Measurements from ENCODE around the gene CASS4.

The CASS4 gene

DNA sequence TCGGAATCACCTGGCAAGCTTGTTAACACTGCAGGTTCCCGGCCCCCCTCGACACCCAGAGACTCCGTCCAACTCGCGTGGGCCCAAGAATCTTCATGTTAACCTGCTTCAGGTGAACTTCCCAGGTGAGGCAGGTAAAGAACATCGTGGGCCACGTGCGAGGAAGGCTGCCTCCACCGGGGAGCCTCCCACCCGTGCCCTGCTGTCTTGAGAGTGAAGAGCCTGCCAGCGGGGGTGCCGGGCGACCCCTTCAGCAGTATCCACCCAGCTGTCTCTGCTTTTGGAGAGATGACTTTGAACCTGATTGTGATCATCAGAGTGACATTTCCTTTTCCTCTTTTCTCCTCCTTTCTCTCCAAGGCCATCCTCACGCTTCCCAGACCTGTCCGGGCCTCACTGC is 33.5 kb downstream of the CASS4 start:
- no peak for FAIRE-seq

DNA sequence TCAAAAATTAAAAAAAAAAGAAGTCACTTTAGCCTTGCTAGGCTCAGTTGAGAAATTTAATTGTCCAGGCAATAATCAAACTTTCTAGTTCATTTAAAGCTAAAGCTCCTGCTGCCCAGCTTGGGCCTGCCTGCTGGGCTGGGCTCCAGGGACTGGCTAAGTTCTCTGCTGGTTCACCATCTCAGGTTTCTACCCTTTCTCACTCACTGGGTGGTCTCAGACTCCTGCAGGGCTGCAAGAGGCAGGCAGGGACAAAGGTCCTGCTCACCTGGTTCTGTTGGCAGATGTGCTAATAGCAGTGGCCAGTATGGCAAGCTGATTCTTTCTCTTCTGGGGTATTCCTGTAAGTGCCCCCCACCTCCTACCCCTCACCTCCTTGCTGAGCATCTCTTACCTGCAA is 35.2 kb downstream of the CASS4 start:
- no peak for FAIRE-seq

DNA sequence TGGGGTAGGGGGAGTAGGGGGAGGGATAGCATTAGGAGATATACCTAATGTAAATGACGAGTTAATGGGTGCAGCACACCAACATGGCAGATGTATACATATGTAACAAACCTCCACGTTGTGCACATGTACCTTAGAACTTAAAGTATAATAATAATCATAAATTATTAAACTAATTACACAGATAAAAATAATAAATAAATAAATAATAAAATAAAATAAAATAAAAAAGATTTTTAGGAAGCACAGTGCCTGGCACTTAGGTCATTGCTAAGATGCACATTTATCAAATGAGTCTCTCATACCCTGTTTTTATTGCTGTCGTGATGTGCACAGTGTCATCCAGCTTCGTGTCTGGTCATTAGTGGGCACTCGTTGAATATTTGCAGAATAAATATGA is 37.4 kb downstream of the CASS4 start:
- FAIRE-seq = no peak

DNA sequence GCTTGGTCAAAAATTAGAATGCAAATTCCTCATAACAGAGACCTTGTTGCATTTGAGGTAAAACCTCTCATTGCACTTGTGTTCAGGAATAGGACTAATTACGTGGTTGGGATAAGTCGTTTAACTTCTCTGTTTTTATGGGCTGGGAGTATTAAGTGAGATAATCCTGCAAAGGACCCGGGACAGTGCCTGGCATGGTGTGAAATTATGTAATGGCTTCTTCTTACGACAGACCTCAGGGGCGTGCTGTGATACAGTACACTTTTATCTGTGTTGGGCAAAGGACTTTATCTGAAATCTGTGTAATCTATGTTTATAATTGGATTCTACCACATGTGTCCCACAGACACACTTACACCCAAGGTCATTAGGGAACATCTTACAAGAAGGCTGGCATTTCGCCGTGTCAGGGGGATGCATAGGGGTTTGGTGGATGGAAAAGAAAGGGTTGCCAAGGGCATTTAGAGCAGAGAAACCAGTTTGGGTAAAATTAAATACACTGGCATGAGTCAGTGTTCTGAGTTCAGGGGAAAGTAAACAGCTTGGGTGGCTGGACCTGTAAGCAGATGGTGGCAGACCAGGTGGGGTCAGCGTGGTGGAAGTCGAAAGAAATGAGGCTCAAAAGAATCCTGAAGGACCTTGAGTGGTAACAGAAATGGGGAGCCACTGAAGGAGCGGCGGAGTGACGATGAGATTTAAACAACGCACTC is 39.2 kb downstream of the CASS4 start:
- FAIRE-seq = no peak

DNA sequence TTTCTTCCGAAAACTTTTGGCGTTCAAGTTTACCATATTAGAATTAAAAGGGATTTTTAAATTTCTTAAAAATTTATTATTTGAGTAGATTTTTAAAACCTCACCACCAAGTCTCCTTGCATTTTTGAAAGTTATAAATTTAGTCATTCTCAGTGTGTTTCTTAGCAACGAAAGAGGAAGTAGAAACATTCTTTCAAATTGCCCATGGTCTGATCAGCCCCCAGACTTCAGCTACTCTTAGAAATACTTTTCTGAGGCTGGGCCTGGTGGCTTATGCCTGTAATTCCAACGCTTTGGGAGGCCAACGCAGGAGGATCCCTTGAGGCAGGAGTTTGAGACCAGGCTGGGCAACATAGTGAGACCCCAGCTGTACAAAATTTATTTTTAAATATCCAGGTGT is 41.3 kb downstream of the CASS4 start:
- no peak for FAIRE-seq

DNA sequence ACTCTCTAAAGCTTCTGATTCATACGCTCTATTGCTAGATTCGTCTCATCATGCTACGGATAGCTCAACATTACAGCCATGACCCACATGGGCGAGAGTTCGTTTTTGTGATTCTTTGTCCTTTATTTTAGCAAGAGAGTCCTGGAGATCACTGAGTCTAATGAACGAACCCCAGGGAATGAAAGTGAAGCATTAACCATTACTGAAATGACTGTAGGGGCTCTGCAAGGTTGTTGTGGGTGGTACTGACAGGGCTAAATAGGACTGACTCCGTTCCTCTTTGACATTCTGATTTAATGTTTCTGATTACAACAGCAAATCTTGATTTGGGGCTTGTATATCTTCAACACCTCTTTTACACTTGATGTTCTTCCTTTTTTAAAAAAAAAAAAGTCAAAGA is 42.7 kb downstream of the CASS4 start:
- no peak for FAIRE-seq

DNA sequence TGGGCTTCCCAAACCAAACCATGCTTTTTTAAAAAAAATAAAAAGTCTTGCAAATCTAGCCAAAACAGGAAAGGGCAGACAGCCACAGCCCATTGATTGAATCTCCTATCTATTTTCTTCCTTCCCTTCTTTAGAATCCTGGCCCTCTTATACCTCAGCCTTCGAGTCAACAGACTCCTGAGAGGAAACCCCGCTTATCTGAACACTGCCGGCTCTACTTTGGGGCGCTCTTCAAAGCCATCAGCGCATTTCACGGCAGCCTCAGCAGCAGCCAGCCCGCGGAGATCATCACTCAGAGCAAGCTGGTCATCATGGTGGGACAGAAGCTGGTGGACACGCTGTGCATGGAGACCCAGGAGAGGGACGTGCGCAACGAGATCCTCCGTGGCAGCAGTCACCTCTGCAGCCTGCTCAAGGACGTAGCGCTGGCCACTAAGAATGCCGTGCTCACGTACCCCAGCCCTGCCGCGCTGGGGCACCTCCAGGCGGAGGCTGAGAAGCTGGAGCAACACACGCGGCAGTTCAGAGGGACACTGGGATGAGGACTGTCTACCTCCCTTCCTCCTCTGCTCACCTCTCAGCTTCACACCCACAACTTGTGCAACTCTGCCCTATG is 46.3 kb downstream of the CASS4 start:
- FAIRE-seq = no peak

DNA sequence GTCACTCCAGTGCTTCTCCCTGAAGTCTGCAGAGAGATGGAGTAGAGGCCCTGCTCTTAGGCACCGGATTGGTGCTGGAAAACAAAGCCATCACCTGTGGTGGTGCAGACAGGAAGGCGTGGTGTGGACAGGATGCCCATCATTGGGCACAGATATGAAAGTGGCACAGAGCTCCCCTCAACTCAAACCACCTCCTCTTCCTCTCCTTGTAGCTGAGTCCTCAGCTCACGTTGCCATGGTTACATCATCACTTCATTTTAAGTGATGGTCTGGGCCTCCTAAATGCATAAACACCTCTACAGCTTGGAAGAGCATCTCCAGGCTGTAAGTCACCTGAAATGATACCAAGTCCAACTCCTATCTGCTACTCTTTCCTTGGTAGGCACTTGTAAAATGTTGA is 48.4 kb downstream of the CASS4 start:
- FAIRE-seq = no peak

DNA sequence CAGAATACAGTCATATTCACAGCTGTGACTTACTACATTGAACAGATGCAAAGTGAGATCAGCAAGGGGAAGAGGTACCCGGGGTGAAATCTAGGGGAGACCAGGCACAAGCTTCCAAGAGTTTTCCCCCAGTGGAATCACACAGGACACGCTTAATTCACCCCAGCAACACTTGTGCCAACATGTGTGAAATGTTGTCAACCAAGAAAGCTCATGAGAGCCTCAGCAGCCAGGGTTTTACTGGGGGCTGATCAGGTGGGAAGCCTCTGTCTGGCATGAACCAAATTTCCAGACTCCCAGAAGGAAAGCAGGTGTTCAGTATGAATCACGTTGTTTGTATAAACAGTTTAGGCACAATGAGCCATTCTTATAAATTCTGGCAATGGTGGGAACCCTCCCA is 49.5 kb downstream of the CASS4 start:
- no peak for FAIRE-seq

DNA sequence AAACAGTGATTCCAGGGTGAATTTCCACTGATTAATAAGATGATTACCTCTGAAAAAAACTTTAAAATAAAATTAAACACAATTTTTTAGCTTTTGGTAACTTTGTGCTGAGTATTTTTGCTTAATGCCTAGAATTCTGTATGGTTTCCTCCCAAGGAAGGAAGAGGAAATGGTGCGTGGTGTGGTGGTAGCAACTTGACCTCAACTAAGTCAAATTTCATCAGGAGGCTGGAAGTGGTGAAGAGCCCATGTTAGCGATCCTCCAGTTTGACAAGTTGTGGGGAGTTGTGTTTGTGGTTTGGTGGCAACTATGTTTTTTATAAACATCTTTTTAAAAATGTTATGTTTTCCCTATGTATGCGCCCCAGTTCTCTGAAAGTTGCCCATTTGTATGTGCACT is 51.4 kb downstream of the CASS4 start:
- no peak for FAIRE-seq

DNA sequence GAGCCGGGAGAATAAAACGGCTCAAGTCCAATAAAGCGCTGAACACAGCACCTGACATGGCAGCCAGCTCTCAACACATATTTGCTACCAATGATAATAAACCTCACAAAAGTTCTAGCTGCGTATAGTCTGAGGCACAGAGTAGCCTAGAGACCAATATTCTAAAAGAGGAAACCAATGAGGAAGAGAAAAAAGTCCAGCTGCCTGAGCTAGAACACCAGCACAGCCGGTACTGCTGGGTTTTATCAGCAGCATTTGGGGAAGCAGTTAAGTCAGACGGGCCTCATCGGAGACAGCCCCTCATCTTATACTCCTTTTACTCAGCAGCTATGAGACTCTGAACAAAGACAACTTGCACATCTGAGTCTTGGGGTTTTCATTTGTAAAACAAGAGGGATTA is 53.9 kb downstream of the CASS4 start:
- FAIRE-seq = no peak

DNA sequence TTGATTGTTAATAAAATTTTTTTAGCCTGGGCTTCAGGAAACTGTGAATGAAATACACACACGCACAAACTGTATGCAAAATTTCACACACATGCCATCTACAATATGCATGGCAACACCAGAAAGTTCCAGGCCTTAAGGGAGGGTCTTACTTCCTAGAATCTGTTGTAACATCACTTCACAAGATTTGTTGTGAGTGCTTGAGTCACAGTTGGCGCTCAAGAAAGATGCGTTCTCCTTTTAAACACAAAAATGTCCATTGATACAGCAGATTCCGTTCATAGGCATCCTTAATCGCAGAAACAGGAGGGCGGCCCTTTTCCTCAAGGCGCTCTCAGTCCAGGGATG is 55.9 kb downstream of the CASS4 start:
- FAIRE-seq = no peak

DNA sequence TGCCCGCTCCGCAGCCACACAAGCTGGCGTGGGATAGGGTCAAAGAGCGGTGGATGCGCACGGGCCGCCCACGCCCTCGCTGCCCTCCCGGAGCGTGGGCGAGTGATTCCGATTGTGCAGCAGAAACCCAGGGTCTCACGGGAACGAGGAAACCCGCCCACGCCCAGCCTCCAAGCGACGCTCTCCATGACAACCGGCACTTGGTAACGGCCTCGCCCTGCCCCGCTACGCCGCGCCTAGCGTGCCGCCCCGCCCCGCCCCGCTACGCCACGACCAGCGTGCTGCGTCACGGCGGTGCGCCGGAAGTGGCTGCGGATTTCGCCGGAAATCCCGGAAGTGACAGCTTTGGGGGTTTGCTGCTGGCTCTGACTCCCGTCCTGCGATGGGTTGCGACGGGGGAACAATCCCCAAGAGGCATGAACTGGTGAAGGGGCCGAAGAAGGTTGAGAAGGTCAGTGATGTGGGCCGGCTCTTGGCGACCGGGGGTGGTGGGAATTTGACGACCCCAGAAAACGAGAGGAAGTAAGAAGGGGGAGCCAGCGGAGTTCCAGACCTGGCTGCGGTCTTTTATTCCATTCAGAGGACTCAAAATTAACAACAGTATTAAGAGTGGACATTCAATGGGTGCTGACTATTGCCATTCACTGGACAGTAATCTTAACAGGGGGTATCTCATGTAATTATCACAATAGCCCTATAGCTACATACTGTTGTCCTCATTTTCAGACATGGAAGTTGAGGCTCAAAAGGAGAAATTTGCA is 56.4 kb downstream of the CASS4 start, which contains the start of gene RTF2:
Gene RTF2 (plus strand): TSS at position 312 of the 761 bp plus-strand sequence. CDS start 71 bp downstream, at position 383.
- FAIRE-seq = no peak

DNA sequence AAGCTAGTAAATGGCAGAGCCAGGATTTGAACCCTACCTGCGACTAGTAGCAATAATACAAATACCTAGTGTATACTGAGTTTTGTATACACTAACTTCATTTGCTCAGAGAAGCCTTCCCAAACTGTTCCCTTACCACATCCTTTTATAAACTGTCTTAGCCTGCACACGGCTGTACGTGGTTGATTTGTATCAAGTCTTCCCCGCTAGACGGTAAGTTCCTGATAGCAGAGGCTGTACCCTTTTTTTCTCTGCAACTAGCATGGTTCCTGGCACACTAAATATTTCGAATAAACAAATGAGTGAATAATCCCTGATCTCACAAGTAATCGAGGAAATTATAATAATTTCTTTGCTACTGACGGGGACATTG is 57.0 kb downstream of the CASS4 start:
- no peak for FAIRE-seq

DNA sequence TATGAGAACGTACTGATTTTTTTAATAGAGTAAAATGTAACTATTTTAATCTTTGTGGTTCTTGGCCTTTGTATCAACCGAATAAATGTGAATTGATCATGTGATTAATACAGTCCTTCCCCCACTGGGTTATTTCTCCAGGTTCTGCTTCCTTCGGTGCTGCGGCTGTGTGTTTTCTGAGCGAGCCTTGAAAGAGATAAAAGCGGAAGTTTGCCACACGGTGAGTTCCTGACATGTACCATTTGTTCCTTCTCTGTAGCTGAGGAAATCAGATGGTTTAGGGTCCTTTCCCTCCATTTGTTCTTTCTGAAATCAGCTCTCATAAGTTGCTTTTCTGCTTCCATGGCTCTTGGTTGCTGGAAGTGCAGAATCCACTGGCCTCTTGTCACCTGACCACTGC is 71.9 kb downstream of the CASS4 start:
- FAIRE-seq = no peak

DNA sequence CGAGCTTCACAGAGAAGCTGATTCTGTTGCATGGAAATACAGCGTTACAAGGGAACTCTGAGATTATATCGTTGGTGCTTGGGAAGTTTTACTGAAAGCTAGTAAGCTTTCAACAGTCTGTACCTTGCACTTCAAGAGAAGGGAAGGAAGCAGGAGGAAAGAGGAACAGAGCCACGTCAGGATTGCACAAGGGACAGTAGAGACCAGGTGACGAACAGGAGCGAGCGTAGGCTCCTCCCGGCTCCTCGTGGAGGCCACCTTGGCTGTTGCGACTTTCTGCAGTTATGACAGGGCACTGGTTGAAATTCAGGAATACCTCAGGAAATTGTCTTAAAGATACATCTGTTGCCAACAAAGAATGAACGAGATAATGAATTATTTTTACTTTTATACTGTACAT is 75.2 kb downstream of the CASS4 start:
- no peak for FAIRE-seq

DNA sequence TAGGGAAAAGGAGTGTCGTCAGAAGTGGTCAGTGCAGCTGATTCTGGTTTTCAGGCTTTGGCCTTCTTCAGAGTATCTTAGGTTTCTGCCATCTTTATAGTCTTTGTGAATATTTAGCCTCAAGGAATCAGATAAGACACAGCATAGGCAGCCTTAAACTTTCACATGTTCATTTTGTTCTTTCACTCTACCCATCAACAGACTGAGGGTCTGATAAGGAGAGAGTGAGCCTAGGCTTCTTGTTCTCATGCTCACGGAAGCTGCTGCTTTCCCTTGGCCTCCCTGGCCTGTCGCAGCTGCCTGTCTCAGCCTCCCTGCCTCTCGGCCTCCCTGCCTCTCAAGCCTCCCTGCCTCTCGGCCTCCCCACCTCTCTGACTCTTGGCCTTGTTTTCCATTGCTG is 76.5 kb downstream of the CASS4 start:
- FAIRE-seq = no peak

DNA sequence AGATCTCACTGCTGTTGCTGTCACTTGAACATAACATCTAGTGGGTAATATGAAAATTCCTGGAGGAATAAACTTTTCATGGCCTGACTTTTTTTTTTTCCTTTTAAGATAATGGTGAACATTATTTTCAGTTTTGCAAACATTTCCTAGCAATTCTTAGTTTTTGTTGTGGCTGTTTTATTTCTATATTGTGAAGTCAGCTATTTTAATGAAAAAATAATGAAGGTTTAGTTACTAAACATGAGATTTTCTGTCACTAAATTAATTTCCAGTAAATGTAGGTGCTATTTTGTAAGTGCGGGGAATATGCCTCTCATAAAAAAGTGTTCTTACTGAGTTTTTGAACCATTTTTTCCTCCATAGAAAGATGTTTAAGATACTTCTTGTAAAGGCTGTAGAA is 89.1 kb downstream of the CASS4 start:
- FAIRE-seq = no peak

DNA sequence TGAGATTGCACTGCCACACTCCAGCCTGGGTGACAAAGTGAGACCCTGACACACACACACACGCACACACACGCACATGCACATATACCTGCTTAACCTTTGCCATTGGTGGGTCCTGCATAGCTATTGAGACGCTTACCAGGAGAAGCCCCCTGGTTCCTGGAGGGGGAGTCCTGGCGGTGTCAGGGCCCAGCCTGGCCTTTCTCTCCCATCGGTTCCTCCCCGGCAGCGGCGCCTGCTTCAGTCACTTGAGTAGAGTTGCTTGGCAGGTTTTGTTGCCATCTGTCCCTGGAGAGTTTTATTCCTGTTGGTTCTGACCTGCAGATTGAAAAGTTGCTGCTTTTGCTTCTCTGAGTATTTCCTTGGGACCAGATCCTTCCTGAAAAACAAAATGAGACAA is 91.9 kb downstream of the CASS4 start:
- FAIRE-seq = no peak

DNA sequence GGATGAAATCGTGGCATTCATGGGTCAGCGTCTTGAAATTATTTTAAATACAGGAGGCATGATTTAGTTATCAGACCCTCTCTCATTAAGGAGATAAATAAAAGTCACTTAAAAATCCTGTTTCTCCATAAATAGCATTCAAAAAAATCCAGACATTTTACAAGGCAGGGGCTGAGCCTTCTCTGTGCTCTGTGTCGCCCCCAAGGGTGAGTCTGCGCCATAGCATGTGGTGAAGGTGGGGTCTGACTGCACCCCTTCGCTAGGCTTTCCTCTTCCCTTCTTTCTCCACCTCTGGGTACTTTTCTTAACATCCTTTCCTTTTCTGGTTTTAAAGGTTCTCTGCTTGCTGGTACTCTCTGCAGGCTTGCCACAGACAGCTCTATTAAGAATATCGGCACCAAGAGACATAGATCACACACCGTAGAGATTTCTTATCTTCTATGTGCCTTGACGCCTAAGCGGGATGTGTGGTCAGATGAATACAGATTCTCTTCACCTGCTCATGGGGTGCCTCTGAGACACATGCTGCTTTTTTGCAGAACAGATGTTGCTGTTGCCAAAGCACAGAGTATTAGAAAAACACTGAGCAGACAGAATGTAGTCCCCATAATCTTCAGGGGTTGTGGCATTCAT is 92.4 kb downstream of the CASS4 start:
- FAIRE-seq = no peak

DNA sequence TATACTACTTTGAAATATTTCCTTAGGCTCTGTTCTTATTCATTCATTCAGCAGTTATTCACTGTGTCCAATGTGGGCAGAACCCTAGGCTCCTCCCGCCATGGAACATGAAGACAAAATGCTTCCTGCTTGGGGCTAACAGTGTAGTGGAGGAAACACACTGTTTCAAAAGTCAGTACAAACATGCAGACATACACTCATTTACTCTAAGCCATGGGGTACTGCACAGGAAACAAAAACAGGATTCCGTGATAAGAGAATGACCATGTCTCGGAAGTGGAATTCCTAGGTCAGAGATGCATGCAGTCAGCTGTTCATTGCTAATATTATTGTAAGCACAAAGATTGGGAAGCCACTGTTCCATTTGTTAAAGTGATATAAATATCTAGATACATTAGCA is 94.0 kb downstream of the CASS4 start:
- no peak for FAIRE-seq
